ENCODE data around the gene MPZL1.

Gene MPZL1

DNA sequence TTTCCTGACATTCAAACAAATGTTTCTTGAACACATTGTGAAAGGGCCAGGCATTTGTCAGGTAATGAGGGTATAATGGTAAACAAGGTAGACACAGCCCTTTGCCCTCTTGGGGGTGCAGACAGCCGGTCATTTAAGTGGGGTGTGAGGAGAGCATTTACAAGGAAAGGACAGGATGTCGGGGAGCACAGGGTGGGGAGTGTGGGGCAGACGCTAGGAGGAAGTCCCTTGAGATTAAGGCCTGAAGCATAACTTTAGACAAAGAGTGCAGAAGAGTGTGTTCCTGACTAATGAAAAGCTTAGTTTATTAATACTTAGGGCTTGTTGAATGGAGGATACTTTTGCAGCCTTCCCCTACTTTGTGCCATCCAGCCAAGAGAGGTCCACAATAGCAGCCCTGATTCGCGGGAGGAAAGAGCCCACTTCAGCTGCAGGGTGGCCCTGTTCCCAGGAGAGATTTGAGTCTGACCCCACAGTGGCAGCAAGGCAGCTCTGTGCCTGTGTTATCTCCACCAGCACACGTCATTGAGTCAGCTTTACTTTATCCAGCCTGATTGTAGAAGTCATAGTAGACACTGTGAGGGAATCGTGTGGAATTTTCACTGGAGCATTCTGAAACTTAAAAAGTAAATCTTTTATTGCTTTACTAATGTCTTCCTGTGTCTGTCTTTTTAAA, 35.1 kb downstream of the MPZL1 start:
- no peak overlapping the region for H3K27ac ChIP-seq
- DNase-seq: no peak
- no peak overlapping the region for H3K4me3 ChIP-seq (ENCODE audit: low read depth, low read length)
- H3K36me3 ChIP-seq: no peaks in the 10 kb centered on the region
- no peaks in the 10 kb centered on the region for H3K9me3 ChIP-seq (ENCODE audit: severe bottlenecking)
- H3K27me3 ChIP-seq (ENCODE audit: insufficient read depth, low read depth, severe bottlenecking): no peaks in the 10 kb centered on the region
- TF ChIP-seq, protein P1, sequence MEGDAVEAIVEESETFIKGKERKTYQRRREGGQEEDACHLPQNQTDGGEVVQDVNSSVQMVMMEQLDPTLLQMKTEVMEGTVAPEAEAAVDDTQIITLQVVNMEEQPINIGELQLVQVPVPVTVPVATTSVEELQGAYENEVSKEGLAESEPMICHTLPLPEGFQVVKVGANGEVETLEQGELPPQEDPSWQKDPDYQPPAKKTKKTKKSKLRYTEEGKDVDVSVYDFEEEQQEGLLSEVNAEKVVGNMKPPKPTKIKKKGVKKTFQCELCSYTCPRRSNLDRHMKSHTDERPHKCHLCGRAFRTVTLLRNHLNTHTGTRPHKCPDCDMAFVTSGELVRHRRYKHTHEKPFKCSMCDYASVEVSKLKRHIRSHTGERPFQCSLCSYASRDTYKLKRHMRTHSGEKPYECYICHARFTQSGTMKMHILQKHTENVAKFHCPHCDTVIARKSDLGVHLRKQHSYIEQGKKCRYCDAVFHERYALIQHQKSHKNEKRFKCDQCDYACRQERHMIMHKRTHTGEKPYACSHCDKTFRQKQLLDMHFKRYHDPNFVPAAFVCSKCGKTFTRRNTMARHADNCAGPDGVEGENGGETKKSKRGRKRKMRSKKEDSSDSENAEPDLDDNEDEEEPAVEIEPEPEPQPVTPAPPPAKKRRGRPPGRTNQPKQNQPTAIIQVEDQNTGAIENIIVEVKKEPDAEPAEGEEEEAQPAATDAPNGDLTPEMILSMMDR (IDR thresholded peaks at IDR 0.05; ENCODE audit: low read depth, low read length): no peak

DNA sequence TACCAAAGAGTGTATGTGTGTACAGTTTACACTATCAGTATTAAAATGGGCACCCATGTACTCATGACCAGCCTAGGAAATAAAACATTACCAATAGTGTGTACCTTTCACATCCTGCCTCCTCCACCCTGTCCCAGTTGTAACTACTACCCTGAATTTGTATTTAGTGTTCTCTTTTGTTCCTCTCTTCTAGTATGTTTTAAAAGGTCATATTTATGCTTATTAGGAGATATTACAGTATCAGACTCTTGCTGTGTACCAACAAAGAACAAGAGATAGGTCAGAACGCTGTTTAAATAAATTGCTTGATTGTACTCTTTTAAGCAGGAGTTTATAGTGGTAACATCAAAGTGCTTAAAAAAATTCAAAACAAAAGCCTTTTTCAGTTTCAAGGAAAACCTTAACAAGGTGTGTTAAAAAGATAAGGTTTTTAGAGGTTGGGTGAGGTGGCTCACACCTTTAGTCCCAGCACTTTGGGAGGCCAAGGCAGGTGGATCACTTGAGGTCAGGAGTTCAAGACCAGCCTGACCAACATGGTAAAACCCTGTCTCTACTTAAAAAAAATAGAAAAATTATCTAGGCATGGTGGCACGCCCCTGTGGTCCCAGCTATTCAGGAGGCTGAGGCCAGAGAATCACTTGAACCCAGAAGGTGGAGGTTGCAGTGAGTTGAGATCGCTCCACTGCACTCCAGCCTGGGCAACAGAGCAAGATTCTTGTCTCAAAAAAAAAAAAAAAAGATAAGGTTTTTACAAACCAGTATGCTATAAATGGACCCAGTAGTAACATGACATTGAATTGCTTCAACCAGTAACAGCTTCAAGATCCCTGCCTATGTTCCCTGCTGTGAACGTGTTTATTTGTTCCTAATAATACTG, 35.9 kb downstream of the MPZL1 start:
- Histone ChIP-seq H3K27me3 (ENCODE audit: insufficient read depth, low read depth, severe bottlenecking) (no peaks in the 10 kb centered on the region), H3K36me3 (no peaks in the 10 kb centered on the region), H3K4me3 (ENCODE audit: low read depth, low read length) (no peak overlapping the region), H3K27ac (no peak overlapping the region), H3K9me3 (ENCODE audit: severe bottlenecking) (no peaks in the 10 kb centered on the region)
- TF ChIP-seq, protein P1 (IDR thresholded peaks at IDR 0.05; ENCODE audit: low read depth, low read length): no peak
- DNase-seq: no peak

DNA sequence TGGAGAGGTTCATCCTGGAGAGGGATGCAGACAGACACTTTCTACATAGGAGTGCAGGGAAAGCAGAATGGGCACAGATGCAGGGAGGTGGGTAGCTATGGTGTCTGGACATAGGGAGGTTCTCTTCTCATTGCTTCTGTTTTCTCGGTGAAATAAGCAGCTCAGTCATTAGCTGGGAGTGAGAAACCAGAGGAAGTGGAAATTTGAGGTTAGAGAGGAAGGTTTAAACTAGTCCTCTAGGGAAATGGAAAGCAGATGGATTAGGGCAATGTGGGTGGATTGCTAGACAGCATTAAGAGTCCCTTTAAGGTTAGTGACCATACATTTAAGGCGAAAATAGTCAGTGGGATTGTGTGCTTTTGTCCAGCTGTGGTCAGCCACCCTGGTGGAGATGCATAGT, 39.6 kb downstream of the MPZL1 start:
- no peak for DNase-seq
- Histone ChIP-seq H3K9me3 (ENCODE audit: severe bottlenecking) (no peaks in the 10 kb centered on the region), H3K27ac (no peak overlapping the region), H3K27me3 (ENCODE audit: insufficient read depth, low read depth, severe bottlenecking) (no peaks in the 10 kb centered on the region), H3K36me3 (no peaks in the 10 kb centered on the region), H3K4me3 (ENCODE audit: low read depth, low read length) (no peak overlapping the region)
- TF ChIP-seq, protein P1 (IDR thresholded peaks at IDR 0.05; ENCODE audit: low read depth, low read length): no peak

DNA sequence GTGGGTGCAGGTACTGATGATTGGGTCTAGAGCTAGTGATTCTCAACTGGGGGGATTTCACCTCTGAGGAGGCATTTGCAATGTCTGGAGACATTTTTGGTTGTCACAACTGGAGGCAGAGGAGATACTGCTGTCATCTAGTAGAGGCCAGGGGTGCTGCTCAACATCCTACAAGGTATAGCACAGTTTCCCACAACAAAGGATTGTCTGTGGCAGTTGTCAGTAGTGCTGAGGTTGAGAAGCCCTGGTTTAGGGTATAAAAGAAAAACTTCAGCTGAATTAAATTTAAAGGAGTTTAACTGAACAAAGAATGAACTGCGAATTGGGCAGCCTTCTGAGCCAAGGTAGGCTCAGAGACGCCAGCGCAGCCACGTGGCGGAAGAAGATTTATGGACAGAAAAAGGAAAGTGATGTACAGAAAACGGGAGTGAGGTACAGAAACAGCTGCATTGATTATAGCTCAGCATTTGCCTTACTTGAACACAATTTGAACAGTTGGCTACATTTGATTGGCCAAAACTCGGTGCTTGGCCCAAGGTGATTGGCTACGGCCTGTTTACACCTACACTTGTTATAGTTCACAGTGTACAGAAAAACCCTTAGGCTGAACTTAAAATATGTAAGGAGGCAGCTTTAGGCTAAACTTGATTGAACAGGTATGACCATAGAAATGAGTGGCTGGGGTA, 40.4 kb downstream of the MPZL1 start:
- H3K4me3 ChIP-seq (ENCODE audit: low read depth, low read length): no peak overlapping the region
- H3K27me3 ChIP-seq (ENCODE audit: insufficient read depth, low read depth, severe bottlenecking): no peaks in the 10 kb centered on the region
- no peaks in the 10 kb centered on the region for H3K9me3 ChIP-seq (ENCODE audit: severe bottlenecking)
- no peak overlapping the region for H3K27ac ChIP-seq
- no peak for DNase-seq
- TF ChIP-seq, protein P1 (IDR thresholded peaks at IDR 0.05; ENCODE audit: low read depth, low read length): no peak
- H3K36me3 ChIP-seq: peaks cover 3% of the 10 kb centered on the region; the same call in 1 of the 2 replicates

DNA sequence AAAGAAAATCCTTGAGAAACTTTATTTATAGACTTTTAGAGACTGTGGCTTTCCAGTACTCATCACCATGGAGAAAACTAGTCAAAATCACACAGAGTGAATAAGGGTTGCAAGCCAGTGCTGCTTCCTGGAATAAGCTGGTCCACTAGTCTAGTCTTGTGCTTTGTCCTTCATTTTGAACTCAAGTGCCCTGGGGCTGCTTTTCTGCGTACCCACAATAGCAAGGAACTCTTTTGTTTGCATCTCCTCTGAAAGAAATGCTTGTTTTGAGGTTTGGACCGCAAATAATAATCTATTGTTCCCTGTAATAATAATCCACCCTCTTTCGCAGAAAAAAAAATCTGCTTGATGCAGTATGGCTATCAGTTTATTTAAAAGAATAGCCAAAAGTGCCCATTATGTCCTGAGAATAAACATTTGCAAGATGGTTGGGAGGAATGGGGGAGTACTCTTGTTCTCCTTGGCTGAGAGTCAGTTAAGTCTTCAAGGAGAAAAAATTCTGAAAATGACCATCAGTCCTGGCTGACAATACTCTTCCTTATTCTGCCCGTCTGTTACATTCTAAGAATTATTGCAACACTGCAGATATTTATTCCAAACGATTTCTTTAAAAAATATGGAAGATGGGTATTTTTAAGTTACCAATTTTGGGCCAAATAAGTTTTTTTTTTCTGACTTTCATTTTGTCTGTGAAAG, 41.9 kb downstream of the MPZL1 start:
- TF ChIP-seq, protein P1 (IDR thresholded peaks at IDR 0.05; ENCODE audit: low read depth, low read length): no peak
- H3K27ac ChIP-seq: no peak overlapping the region
- no peak for DNase-seq
- H3K36me3 ChIP-seq: peaks cover 3% of the 10 kb centered on the region; the same call in 1 of the 2 replicates
- no peak overlapping the region for H3K4me3 ChIP-seq (ENCODE audit: low read depth, low read length)
- H3K9me3 ChIP-seq (ENCODE audit: severe bottlenecking): no peaks in the 10 kb centered on the region
- no peaks in the 10 kb centered on the region for H3K27me3 ChIP-seq (ENCODE audit: insufficient read depth, low read depth, severe bottlenecking)
